Measurements from ENCODE around the gene ALDH1A3. TPM values are rescaled to one million over a fixed set of nuclear protein-coding genes. Genes with fewer than 3 reads are reported as not detected.

The ALDH1A3 gene
- total and polyA plus RNA-seq, 2 of the 13 experiments (the other 11 are each of a cell fraction or from before 2014, with no cell fraction given) = not detected

DNA sequence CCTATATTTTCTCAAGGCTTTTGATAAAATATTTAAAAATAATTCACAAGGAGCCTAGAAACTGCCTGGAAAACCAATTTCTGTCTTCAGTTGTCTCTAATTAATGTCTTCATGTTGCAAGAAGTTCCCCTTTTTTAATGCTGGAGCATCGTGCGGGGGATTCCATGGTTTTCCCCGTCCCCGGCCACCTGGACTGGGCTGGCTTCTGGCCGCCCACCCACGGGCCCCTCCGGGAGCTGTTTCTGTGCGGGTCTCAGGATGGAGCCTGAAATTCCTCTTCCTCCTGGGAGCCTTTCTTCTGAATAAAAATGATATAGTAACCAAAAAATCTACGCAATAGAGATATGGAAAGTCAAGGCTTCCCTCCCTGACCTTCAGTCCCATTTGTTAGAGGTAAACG is 31.5 kb downstream of the ALDH1A3 start:
- Histone ChIP-seq H3K79me2 (ENCODE audit: insufficient read depth, low read length) (no peaks in the 10 kb centered on the region), H3K9me3 (ENCODE audit: low read length) (0 out of 2 replicates have a peak, but pooled peaks cover 4% of the 10 kb centered on the region), H3K4me3 (replicated peaks in 1 of 3; ENCODE audit: insufficient read depth in 1 of 3, low read depth in 2 of 3, low read length in 3 of 3) (no peak overlapping the region), H3K9ac (ENCODE audit: insufficient read depth, low read depth, low read length) (no peak overlapping the region), H3K27me3 (ENCODE audit: control insufficient read depth in 1 of 2, insufficient read depth in 2 of 2, low read length in 2 of 2) (peaks cover 2 to 31% of the 10 kb centered on the region in 2 experiments; a peak in 4 of 5 replicates), H3K27ac (ENCODE audit: extremely low read length, insufficient read depth, low read length) (no peak overlapping the region), H4K20me1 (ENCODE audit: insufficient read depth, low read length) (no peaks in the 10 kb centered on the region), H3K4me2 (ENCODE audit: low read depth, low read length) (no peak overlapping the region), H3K36me3 (replicated peaks in 1 of 2; ENCODE audit: control insufficient read depth in 1 of 2, insufficient read depth in 2 of 2, low read length in 2 of 2) (no peaks in the 10 kb centered on the region), H3K4me1 (ENCODE audit: insufficient read depth, low read length) (no peaks in the 10 kb centered on the region), H2AFZ (ENCODE audit: low read length) (no peak overlapping the region)
- WGBS (ENCODE audit: low lambda C conversion rate) = 60% methylated on average over 10 of the region's 10 CpGs
- BruUV-seq (replicated peaks) = no TSS peak
- intact Hi-C loops (cut with micrococcal nuclease; ENCODE audit: unreplicated experiment) = loop anchor here (10.0 kb wide), 1 partner anchor 344 kb away; the partner anchor contains the start of gene CHSY1
- no peak for DNase-seq (ENCODE audit: low spot score)
- ChIA-PET CTCF (ENCODE audit: low intra/inter-chr PET ratio, low total read pairs) (no interaction called here), POLR2A (no interaction called here)
- in situ Hi-C loops (cut with HindIII; ENCODE audit: extremely low pct_ligation_motif_present, low pct_unique_long_range_greater_than_20kb) = loop anchor here (25.0 kb wide), 1 partner anchor 351 kb away; the partner anchor contains the start of gene CHSY1
- no peak for ATAC-seq
- FAIRE-seq = no peak
- TF ChIP-seq NCOA5 (CRISPR knock-in tag; IDR thresholded peaks at IDR 0.05) (no peak), SP1 (IDR thresholded peaks at IDR 0.05) (no peak), SP1 (CRISPR knock-in tag; IDR thresholded peaks at IDR 0.05) (no peak), STAT5B (CRISPR knock-in tag; IDR thresholded peaks at IDR 0.05) (no peak), ZNF570 (CRISPR knock-in tag; IDR thresholded peaks at IDR 0.05; ENCODE audit: borderline replicate concordance) (no peak), MYC (CRISPR knock-in tag; IDR thresholded peaks at IDR 0.05; ENCODE audit: borderline replicate concordance) (no peak), ZNF33A (CRISPR knock-in tag; IDR thresholded peaks at IDR 0.05; ENCODE audit: borderline replicate concordance) (no peak)
- TF ChIP-seq, protein P1, sequence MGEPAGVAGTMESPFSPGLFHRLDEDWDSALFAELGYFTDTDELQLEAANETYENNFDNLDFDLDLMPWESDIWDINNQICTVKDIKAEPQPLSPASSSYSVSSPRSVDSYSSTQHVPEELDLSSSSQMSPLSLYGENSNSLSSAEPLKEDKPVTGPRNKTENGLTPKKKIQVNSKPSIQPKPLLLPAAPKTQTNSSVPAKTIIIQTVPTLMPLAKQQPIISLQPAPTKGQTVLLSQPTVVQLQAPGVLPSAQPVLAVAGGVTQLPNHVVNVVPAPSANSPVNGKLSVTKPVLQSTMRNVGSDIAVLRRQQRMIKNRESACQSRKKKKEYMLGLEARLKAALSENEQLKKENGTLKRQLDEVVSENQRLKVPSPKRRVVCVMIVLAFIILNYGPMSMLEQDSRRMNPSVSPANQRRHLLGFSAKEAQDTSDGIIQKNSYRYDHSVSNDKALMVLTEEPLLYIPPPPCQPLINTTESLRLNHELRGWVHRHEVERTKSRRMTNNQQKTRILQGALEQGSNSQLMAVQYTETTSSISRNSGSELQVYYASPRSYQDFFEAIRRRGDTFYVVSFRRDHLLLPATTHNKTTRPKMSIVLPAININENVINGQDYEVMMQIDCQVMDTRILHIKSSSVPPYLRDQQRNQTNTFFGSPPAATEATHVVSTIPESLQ (CRISPR knock-in tag; conservative IDR thresholded peaks at IDR 0.05) = no peak
- TF ChIP-seq, protein P2, sequence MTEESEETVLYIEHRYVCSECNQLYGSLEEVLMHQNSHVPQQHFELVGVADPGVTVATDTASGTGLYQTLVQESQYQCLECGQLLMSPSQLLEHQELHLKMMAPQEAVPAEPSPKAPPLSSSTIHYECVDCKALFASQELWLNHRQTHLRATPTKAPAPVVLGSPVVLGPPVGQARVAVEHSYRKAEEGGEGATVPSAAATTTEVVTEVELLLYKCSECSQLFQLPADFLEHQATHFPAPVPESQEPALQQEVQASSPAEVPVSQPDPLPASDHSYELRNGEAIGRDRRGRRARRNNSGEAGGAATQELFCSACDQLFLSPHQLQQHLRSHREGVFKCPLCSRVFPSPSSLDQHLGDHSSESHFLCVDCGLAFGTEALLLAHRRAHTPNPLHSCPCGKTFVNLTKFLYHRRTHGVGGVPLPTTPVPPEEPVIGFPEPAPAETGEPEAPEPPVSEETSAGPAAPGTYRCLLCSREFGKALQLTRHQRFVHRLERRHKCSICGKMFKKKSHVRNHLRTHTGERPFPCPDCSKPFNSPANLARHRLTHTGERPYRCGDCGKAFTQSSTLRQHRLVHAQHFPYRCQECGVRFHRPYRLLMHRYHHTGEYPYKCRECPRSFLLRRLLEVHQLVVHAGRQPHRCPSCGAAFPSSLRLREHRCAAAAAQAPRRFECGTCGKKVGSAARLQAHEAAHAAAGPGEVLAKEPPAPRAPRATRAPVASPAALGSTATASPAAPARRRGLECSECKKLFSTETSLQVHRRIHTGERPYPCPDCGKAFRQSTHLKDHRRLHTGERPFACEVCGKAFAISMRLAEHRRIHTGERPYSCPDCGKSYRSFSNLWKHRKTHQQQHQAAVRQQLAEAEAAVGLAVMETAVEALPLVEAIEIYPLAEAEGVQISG (CRISPR knock-in tag; IDR thresholded peaks at IDR 0.05) = no peak
- TF ChIP-seq, protein P3, sequence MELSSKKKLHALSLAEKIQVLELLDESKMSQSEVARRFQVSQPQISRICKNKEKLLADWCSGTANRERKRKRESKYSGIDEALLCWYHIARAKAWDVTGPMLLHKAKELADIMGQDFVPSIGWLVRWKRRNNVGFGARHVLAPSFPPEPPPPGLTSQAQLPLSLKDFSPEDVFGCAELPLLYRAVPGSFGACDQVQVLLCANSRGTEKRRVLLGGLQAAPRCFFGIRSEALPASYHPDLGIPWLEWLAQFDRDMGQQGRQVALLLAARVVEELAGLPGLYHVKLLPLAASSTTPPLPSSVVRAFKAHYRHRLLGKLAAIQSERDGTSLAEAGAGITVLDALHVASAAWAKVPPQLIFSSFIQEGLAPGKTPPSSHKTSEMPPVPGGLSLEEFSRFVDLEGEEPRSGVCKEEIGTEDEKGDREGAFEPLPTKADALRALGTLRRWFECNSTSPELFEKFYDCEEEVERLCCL (CRISPR knock-in tag; IDR thresholded peaks at IDR 0.05; ENCODE audit: borderline replicate concordance) = no peak
